C4-2B (cell line): ENCODE results near the gene GGN.

Experiments
- H3K27ac ChIP-seq: fragments of 450-650 bp; 2 replicates; pipeline ENCODE4 v1.5.1; 2017
- CTCF ChIP-seq: fragments of 450-650 bp; conservative IDR thresholded peaks from 2 replicates; pipeline ENCODE4 v1.5.1; 2017; ENCODE audit warnings: mild to moderate bottlenecking
- ZFX ChIP-seq: fragments of 450-650 bp; IDR thresholded peaks from 2 replicates; pipeline ENCODE4 v1.6.1; 2017

GGN gene

GRCh38 chr19:38359242-38360021 lies 28.4 kb downstream of the GGN start:
- H3K27ac ChIP-seq: no peak overlapping the region
- TF ChIP-seq CTCF: no peak
- TF ChIP-seq ZFX: no peak

GRCh38 chr19:38358071-38358470 lies 29.8 kb downstream of the GGN start:
- TF ChIP-seq CTCF (no peak), ZFX (no peak)
- H3K27ac ChIP-seq: no peak overlapping the region

GRCh38 chr19:38355728-38356725 lies 31.8 kb downstream of the GGN start:
- no peak for TF ChIP-seq ZFX
- no peak for TF ChIP-seq CTCF
- no peak overlapping the region for H3K27ac ChIP-seq

GRCh38 chr19:38352611-38353010 lies 35.2 kb downstream of the GGN start:
- TF ChIP-seq CTCF: no peak
- no peak for TF ChIP-seq ZFX
- no peak overlapping the region for H3K27ac ChIP-seq

DNA sequence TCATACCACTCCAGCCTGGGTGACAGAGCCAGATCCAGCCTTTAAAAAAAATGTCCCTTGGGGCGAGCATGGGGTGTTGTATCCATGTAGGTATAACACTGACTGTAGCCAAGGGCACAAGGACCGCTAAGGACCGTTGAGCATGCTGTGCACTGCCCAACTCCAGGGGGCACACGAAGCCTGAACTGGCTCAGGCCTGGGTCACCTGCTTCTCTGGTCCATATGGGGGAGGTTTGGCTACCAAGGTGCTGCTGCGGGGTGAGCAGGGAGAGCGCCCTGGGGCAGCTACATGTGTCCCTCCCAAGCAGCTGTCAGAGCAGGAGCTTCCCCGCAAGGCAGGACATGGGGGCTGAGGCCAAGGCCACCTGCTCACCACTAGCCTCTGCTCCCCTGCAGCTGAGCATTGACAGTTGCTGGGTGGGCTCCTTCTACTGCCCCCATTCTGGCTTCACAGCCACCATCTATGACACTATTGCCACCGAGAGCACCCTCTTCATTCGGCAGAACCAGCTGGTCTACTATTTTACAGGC lies 35.9 kb downstream of the GGN start:
- TF ChIP-seq CTCF (no peak), ZFX (no peak)
- no peak overlapping the region for H3K27ac ChIP-seq

GRCh38 chr19:38350883-38351282 lies 37.0 kb downstream of the GGN start:
- TF ChIP-seq ZFX (no peak), CTCF (no peak)
- no peak overlapping the region for H3K27ac ChIP-seq

DNA sequence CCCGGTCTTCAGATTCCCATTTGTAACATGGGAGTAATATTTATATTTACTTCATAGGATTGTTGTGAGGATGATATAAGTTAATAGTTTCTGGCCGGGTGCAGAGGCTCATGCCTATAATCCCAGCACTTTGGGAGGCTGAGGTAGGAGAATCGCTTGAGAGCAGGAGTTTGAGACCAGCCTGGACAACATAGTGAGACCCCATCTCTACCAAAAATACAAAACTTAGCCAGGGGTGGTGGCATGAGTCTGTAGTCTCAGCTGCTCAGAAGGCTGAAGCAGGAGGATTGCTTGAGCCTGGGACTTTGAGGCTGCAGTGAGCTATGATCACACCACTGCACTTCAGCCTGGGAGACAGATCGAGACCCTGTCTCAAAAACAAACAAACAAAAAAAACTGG lies 41.0 kb downstream of the GGN start:
- H3K27ac ChIP-seq: no peak overlapping the region
- TF ChIP-seq CTCF (no peak), ZFX (no peak)
